GM18873 (cell line): ENCODE results near the gene PURA.
A peak's percentile ranks its signal among the peaks of the same experiment; 100 is the strongest.

Source experiments
- ATAC-seq: cut with Tn5 transposase; IDR thresholded peaks from one replicate; pipeline ENCODE4 v1.9.1; 2021; ENCODE audit warnings: mild to moderate bottlenecking, moderate library complexity, moderate number of reproducible peaks; ENCODE audit not compliant: unreplicated experiment, low FRiP score

PURA gene

DNA sequence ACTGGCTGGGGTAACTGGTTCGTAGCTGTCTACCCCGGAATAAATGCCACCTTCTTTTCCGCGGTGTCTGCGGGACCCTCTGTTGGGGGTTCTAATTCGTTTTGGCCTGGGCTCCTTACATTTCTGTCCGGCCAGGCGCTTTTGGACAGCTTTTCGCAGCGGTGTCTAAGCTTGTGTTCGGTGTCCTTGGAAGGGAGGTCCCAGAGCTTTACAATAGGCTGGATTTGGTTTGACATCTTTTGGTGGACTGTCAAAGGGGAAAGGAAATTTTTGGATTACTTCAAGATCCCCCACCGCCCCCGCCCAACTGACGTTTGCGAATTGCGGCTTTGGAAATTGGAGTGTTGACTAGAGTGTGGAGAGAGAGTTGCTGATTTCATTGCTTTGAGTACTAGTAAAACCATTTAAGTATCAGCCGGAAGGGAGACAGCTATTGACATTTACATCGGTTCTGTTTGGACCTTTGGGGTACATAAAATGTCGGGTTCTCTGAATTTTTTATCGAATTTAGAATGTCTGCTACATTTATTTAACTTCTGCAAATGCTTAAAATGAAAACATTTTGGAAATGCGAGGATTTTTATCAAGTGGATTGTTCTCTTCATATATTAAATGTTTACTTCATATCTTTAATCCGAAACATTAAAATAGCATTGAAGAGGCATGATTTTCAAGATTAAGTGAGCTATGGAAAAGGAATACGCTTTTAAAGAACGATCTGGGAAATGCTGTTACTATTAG is 4.7 kb upstream of the PURA start:
- ATAC-seq: no peak

GRCh38 chr5:140109759-140110645 is 3.9 kb upstream of the PURA start:
- ATAC-seq: no peak

GRCh38 chr5:140110646-140110957 is 3.3 kb upstream of the PURA start:
- no peak for ATAC-seq

DNA sequence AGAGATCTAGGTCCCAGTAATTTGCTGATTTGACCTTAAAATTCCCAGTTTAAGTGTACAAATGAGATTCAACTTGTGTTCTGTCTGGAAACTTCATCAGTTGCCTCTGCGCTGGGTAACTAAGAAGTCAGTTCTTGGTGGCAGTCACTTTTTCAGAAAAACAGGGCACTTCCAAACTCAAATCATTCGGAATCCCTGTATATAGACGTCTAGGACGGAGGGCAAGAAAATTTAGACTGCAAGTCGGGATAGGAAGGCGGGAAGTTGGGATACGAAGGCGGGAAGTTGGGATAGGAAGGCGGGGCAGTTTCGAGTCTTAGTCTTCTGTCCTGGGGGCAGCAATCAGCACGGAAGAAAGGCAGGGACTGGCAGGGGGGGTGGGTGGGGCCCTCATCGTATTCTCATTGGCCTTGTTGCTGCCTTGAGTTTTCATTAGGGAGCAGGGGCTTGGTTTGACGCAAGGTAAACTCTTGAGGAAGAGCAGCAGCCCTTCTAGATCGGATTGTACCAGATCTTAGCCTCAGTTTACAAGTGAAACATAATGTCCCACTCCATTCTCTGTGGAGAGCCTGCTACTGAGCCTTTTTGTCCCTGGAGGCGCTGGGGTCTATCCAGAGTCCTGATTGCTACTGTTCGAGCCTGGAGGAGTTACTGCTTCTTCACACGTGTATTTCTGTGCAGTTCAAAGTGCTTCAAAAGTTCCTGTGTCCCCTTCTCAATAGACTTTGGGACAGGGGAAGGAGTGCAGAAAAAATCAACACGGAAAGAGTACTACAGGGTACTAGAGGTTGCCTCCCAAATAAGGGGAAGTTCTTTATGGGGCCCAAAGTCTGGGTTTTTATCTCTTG is 2.7 kb upstream of the PURA start:
- no peak for ATAC-seq

DNA sequence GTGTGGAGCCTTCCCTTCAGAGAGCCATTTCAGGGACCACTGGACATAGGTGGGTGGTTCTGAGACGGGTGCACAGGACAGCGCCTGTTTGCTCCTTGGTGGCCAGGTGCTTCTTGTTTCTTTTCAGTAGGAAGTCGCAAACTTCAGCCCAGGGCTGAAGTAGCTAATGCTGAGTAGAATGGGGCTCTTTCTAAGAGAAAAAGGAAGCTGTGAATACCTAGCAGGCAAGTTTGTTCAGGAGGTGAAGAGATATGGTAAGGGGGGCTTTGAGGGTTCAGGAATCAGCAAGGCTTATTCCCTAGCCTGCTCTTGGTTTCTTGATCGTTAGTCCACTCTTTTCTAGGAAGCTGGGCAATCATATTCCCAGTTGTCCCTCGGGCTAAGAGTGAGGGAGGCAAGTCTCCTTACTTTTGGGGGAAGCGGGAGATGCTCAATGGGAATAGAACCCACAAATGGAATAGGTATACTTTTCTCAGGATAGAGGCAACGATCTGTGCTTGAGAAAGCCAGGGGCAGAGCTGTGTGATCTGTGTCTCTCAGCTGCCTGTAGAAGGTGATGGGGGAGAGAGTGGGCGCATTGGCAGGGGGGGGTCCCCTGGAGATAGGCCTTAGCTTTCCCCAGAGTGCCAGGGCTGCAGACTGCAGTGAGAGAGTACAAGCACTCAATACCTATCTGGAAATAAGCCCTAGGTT is 1.9 kb upstream of the PURA start:
- ATAC-seq: no peak

DNA sequence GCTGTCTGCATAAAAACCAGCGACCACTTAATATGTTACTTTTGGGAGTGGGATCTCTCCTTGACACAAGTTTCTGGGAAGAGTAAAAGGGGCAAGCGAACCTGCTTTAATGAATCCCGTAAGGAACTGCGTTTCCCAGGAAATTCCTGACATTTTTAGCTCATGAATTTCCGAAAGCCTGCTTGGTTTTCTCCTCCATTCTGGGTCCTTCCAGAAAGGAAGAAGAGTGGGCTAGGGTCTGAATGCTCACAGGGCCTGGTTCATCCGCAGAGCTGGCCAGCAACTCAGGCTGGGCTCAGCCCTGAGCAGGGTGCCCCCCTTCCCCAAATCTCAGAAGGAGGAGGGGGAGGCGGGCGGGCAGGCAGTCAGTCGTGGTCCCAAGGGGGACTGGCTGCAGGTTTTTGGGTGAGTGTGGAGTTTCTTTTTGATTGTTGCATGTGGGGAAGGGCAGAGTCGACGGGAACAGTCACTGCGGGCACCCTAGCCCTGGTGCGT is 1.2 kb upstream of the PURA start:
- ATAC-seq: no peak

DNA sequence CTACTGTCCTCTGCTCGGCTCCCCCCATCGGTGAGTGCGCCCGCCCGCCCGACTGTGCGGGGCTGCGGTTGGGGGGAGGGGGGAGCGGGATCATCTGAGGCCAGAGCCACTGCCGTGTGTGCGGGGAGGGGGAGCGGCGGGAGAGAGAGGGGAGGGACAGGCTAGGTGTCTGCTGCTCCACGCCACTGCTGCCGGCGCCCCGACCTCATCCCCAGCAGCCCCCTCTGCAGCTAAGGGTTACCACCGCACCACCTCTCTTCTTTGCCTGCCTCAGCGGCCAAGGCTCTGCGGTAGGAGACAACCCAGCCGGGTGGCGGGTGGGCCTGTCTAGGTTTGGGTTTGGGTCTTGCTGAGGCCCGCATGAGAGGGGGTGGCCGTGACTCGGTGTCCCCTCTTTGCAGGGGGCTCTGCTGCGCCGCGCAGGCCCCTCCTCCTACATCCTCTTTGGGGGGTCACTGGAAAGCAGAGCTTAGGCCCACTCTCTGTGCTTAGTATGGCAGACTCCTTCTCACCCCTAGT is 670 bp upstream of the PURA start:
- ATAC-seq: no peak

DNA sequence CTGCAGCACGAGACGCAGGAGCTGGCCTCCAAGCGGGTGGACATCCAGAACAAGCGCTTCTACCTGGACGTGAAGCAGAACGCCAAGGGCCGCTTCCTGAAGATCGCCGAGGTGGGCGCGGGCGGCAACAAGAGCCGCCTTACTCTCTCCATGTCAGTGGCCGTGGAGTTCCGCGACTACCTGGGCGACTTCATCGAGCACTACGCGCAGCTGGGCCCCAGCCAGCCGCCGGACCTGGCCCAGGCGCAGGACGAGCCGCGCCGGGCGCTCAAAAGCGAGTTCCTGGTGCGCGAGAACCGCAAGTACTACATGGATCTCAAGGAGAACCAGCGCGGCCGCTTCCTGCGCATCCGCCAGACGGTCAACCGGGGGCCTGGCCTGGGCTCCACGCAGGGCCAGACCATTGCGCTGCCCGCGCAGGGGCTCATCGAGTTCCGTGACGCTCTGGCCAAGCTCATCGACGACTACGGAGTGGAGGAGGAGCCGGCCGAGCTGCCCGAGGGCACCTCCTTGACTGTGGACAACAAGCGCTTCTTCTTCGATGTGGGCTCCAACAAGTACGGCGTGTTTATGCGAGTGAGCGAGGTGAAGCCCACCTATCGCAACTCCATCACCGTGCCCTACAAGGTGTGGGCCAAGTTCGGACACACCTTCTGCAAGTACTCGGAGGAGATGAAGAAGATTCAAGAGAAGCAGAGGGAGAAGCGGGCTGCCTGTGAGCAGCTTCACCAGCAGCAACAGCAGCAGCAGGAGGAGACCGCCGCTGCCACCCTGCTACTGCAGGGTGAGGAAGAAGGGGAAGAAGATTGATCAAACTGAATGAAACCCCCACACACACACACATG is 654 bp downstream of the PURA start:
- ATAC-seq: peak; percentile 35

DNA sequence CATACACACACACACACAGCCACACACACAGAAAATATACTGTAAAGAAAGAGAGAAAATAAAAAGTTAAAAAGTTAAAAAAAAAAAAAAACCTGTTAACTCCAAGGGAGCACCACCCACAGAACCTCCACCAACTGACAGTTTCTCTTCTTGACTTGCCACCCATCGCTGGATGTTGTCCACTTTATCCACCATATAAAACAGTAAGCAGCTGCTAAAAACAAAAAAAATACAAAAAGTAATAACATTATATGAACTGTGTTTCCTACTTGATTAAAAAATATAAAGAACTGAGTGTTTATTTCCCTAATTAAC is 1.2 kb downstream of the PURA start:
- ATAC-seq: no peak

DNA sequence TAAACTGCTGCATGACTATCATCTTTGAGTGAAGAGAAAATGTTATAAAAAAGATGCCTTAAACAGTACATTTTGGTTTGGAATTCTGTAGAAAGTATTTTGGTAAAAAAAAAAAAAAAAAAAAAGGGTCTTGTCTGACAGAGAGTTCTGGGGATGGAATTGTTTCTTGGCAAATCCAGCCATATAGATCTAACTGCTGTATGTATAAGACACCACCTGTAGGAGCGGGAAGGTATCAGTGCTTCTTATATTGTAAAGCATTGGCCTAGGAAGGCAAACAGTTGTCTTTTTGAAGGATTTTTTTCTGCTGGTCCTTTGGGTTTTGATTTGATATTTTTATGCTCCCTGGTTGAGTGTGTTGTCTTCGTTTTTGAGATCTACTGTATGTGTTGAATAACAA is 2.8 kb downstream of the PURA start:
- no peak for ATAC-seq

GRCh38 chr5:140117523-140117922 is 3.6 kb downstream of the PURA start:
- ATAC-seq: no peak

DNA sequence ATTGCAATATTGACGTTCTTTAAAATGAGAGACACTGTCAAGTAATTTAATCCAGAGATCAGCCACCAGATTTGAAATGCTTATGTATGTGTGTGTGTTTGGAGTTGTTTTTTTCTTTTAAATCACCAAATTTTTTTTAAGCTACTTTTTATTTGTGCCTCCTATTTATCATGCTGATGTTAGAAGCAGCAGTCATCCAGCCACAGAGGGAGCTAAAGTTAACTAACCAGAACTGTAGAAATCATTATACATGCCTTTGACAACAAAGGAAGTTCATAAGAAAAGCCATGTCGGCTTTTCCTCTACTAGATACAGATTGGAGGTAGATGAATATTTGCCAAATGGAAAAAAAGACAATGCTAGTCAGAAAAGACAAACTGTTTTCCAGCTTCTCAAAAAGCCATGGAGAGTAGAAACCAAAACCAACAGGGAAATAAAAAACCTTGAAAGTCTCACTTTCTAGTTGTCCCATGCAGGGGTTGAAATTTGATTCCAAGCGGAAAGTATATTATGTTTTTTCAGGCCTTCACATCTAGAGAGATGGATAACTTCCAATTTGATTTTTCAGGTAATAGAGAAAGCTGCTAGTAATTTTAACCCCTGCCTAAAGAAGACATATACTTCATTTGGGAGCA is 4.5 kb downstream of the PURA start:
- no peak for ATAC-seq

- no peak for ATAC-seq
These were observed 11.7 kb downstream of the PURA start, which contains the start of gene IGIP for GRCh38 chr5:140125637-140126036. Gene IGIP (plus strand): TSS chr5:140125937. CDS start chr5:140128477, 2,540 bp downstream.

DNA sequence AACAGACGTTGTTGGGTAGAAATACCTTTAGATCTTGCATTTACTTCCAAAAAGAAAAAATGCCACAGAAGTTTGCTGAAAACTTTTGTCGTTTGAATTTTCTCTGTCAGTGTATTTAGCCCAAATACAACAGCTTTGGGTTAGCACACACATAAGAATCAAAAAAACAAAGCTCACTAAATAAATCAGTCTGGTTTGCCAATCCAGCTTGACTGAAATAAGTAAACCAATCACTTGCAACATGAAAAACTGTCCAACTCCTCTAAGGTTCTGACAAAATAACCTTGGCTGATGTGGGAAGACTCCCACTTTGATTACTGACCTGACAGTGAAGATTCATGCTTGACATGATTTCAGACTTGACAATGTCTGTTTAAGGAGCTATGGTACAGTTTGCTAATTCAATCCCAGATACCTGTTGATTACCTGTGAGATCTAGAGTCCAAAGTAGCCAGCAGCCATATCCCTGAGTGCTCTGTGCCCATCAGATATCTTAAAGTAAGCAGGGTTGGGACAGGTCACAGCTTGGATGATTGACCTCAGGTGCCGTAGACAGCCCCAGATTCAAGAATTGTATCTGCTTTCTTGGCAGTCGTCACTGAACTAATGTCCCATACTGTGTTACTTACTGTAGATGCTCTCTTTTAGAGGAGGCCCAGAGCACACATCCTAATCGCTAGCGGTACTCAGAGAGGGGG is 12.6 kb downstream of the PURA start:
- ATAC-seq: no peak

- no peak for ATAC-seq
These were observed 14.5 kb downstream of the PURA start for GRCh38 chr5:140128376-140128775.

DNA sequence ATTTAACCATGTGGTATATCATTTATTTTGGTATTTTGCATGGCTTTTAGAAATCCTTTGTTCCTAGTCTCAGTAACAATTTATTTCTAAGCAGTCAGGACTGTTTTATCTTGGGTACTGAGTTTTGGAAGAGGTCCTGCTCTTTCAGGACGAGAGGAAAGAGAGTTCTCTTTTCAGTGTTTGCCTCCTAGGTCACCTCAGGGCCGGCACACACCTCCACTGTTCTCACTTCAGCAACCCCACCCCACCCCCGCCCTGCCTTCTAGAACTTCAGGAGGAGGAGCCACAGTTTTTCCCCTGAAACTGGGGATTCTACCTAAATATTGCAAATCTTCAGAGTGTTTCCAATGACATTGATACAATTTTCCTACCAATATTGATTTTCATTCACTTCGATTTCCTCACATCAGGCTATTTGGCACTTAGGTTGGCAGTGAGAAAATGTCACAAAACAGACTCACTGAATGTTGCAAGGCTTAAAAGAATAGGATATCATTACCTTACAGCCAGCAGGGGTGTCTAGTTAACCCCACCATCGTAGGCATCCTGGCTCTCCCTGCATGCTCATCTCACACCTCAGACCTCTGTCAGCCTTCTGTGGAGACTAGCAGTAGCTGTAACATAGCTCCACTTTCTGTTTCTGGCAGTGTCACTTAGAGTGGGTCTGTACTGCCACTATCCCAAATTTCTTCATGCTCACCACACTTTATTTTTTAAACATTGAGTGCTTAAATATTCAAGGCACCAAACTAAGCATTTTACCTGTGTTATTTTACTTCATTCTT is 17.2 kb downstream of the PURA start:
- ATAC-seq: no peak

GRCh38 chr5:140131967-140132409 is 18.1 kb downstream of the PURA start:
- no peak for ATAC-seq
